Fibroblast of skin of right quadriceps (primary cell): Measurements from ENCODE around the gene TAF10.

Source experiments
- DNase-seq: peaks from one replicate; pipeline ENCODE4 v3.0.0-alpha.2; 2013

The TAF10 gene

GRCh38 chr11:6576471-6577373 is 35.3 kb downstream of the TAF10 start:
- peak; percentile 81 for DNase-seq

- no peak for DNase-seq
These were observed 37.0 kb downstream of the TAF10 start for GRCh38 chr11:6574816-6575715.

DNA sequence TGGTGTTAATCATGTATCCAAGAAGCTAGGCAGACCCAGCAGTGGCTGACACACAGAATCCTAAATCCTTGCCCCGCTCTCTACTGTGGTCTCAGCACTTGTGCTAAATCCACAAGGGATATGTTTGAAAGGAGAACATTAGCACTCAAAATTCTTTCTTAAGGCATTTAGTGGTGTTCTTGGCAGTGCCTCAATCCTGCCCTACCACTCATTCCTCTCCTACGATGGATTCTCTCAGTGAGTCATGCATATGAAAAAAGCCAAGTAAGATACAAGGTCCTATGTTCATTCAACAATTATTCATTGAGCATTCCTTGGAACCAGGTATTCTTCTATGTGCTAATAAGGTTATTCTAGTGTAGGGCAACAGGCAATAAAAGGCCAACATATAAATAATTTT is 39.8 kb downstream of the TAF10 start:
- DNase-seq = peak; percentile 81

GRCh38 chr11:6571434-6572008 is 40.5 kb downstream of the TAF10 start:
- DNase-seq = no peak

GRCh38 chr11:6570691-6571427 is 41.2 kb downstream of the TAF10 start:
- no peak for DNase-seq

DNA sequence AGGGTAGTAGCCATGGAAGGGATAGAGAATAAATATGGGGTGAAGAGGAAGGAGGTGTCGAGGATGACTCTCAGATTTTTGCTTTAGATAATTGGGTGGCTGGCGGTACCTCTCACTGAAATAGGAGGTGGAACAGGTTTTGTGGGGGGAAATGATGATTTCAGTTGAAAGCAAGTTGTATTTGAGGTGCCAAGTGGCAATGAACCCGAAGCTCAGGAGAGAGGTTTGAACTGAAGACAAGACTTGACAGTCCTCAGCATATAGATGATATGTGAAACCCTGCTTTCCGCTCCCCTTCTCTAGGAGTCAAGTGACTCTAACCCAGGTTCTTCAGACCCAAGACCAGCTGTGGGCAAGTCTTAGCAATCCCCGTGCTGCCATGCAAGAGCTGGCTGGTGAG is 42.3 kb downstream of the TAF10 start:
- no peak for DNase-seq

DNA sequence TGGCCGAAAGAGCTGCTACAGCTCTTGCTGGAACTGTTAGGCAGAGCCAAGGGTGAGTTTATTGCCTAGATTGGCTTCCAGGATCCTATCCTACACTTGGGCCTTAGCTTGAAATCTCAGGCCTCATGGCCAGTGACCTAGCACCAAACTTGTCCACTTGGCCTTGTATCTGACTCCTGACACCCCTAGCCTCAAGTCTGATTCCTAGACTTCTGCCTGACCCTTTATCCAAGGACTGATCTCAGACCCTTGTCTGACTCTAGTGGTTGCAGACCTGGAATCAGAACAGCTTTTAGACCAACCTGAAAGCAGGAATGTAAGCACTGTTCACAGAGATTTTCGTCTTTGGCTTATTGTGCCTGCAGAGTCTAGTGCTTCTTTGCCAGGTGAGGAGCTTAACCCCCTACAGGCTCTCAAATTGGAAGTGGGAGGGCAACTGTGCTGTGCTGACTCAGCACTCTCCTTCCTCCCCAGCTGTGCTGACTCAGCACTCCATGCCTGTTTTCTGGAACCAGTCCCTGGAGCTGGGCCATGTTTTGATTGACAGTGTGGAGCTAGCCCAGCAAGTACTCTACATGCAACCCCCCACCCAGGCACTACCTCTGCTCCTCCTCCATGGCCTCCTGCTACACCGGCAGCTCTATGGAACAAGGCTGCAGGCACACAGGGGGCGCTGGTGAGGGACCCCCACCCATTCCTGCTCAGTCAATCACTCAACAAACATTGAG is 43.7 kb downstream of the TAF10 start:
- DNase-seq = peak; percentile 81

- DNase-seq = no peak
These were observed 44.7 kb downstream of the TAF10 start for GRCh38 chr11:6567371-6567745.

DNA sequence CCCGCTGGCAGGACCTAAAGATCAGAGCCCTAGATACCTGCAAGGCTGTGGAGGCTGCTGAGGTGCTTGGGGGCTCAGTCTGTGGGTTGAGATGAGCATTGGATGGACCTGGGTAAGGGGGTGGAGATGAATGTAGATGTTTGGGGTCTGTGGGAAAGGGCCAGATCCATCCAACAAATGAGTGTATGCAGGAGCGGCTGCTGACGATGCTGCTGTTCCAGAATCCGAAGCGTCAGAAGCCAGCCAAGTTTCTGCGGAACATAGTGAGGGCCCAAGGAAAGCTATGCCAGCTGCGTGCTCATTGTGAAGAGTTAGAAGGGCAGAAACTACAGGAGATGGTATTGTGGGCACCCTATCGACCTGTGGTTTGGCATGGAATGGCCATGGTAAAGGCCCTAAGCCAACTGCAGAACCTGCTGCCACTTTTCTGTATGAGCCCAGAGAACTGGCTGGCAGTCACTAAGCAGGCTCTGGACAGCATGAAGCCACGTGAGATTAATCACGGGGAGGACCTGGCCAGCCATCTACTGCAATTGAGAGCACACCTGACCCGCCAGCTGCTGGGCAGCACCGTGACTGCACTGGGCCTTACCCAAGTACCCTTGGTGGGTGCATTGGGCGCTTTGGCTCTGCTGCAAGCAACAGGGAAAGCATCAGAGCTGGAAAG is 45.2 kb downstream of the TAF10 start:
- DNase-seq = no peak

GRCh38 chr11:6565988-6566703 is 45.9 kb downstream of the TAF10 start:
- no peak for DNase-seq

GRCh38 chr11:6565325-6565724 is 46.7 kb downstream of the TAF10 start:
- no peak for DNase-seq

GRCh38 chr11:6563667-6564066 is 48.3 kb downstream of the TAF10 start:
- DNase-seq = no peak

DNA sequence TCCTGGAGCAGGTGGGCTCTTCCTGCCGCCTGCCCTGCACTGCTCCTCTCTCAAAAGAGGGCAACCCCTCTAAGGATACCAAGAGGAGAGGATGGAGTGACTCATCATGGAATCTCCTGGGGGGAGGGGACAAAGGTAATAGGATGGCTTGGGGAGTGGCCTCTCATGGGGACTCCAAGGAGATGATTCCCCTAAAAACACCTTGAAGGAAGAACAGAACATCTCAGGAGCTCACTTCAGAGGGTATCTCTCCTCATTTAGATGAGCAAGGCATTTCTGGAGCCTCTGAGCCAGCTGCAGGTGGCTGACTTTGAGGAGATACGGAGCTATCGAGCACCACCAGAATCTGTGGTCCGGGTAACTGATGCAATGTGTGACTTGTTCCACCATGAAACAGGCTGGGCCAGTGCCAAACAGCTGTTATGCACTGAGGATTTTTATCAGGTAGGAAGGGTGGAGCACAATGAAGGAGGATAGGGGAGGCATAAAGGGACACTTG is 48.8 kb downstream of the TAF10 start:
- DNase-seq = no peak

DNA sequence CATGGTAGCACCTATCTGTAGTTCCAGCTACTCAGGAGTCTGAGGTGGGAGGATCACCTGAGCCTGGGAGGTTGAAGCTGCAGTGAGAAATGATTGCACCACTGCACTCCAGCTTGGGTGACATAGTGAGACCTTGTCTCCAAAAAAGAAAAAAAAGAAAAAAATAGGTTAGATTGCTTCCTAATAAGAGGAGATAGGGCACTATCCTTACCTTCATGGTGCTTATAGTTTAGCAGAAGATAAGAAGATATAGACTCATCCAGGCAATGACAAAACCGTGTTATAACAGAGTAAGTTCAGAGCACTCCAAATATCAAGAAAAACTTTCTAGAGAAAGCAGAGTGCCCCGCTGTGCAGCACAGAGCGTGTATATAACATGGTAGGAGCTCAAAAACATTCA is 50.7 kb downstream of the TAF10 start:
- no peak for DNase-seq
